Activated CD4-positive, alpha-beta T cell treated with anti-CD3 and anti-CD28 coated beads, Interleukin-2, amount 50 U/mL, for 24 hours (primary cell): Measurements from ENCODE around the gene IL17C.

Source experiments
- DNase-seq, 2 donors: peaks; one replicate each; pipeline ENCODE4 v3.0.0-alpha.2; 2020; ENCODE audit warnings: low read depth in 1 of 2, low spot score in 1 of 2

IL17C gene, protein sequence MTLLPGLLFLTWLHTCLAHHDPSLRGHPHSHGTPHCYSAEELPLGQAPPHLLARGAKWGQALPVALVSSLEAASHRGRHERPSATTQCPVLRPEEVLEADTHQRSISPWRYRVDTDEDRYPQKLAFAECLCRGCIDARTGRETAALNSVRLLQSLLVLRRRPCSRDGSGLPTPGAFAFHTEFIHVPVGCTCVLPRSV

DNA sequence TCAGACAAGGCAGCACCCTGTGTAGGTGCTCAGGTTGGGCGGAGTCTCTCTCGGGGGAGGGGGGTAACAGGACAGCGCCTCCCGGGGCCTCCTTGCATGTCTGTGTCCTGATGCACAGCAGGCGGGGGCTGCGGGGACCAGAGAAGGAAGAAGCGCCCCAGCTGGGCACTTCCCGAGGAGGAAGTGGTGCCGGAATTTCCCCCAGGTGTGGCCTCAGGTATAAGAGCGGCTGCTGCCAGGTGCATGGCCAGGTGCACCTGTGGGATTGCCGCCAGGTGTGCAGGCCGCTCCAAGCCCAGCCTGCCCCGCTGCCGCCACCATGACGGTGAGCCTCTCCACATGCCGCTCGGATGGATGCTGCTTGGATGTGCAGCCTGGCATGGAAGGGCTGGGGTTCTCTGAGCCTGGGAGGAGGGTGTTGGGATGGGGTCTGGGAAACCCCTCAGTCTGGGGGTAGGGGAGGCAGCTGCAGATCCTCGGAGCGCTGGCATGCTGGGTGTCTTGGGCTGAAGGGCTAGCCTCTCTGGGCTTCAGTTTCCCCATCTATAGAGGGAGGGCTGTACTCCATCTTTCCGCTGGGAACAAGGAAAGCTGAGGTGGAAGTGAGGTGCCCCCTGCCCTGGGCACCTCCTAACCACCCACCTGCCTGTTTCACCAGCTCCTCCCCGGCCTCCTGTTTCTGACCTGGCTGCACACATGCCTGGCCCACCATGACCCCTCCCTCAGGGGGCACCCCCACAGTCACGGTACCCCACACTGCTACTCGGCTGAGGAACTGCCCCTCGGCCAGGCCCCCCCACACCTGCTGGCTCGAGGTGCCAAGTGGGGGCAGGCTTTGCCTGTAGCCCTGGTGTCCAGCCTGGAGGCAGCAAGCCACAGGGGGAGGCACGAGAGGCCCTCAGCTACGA lies at the start of gene IL17C:
TSS of gene IL17C (plus strand) at position 250 of the 908 bp plus-strand sequence. CDS start at position 320, 70 bp downstream.
- DNase-seq, result no peak

DNA sequence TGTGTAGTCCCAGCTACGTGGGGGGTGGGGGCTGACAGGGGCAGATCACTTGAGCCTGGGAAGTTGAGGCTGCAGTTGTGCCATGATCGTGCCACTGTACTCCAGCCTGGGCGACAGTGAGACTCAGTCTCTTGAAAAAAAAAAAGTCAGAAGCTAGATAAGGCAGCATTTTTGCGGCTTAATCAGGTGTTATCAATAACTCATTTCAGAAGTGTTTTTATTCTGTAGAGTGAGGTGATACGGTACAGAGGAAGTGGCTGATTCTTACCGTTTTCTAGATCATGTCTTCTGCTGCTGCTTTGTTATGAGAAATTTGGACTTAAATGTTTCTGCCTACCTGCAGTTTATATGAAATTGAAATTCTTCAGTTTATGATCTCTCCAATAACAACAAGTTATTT lies 49.6 kb upstream of the IL17C start:
- DNase-seq, result no peak

DNA sequence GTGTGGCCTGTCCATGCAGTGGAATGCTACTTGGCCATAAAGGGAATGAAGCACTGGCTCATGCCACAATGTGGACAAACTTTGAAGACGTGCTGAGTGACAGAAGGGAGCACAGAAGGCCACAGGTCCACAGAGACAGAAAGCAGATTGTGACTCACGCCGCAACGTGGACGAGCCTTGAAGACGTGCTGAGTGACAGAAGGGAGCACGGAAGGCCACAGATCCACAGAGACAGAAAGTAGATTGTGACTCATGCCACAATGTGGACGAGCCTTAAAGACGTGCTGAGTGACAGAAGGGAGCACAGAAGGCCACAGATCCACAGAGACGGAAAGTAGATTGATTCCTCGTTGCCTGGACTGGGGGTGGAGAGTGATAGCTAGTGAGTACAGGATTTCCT lies 48.9 kb upstream of the IL17C start:
- no peak for DNase-seq

DNA sequence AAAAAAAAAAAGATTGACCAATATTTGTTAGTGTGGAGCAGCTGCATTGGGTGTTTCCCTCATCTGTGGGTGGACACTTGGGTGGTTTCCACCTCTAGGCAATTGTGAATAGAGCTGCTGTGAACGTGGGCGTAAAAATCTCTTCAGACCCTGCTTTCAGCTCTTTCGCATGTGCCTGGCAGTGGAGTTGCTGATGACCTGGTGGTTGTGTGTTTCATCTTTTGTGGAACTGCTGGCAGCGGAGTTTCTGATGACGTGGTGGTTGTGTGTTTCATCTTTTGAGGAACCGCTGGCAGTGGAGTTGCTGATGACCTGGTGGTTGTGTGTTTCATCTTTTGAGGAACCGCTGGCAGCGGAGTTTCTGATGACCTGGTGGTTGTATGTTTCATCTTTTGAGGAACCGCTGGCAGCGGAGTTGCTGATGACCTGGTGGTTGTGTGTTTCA lies 46.8 kb upstream of the IL17C start:
- DNase-seq, result peak; percentile 7 to 17

DNA sequence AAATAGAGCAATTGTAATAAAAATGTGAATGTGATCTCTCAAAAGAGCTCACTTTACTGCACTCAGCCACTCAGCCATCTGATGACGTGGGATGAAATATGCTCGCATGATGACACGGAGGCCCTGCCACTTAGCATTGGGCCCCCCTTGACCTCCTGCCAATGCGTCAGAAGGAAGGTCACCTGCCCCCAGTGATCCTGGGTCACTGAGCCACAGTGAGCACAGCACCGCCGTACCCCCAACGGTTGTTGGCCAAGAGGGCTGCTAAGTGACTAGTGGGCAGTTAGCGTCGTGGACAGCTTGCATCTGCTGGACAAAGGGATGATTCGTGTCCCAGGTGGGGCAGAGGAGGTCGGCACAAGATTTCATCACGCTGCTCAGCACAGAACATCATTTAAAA lies 45.3 kb upstream of the IL17C start:
- DNase-seq, result no peak

DNA sequence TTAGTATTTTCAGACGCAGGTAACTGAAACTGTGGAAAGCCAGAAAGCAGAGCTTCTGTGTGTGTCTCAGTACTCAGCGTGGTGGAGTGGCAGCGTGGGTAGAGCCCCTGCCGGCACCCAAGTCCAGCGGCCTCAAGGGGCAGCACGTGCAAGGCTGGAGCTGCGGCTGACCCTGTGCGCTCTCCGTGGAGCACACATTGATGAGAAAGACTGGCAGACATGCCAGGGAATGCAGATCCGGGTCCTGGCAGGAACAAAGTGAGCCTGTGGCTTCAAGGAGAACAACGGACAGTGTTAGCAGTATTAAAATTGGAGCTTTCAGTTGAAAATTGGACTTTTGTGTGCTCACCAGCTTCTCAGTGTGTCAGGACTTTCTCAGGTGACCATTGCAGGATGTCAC lies 44.9 kb upstream of the IL17C start:
- no peak for DNase-seq

DNA sequence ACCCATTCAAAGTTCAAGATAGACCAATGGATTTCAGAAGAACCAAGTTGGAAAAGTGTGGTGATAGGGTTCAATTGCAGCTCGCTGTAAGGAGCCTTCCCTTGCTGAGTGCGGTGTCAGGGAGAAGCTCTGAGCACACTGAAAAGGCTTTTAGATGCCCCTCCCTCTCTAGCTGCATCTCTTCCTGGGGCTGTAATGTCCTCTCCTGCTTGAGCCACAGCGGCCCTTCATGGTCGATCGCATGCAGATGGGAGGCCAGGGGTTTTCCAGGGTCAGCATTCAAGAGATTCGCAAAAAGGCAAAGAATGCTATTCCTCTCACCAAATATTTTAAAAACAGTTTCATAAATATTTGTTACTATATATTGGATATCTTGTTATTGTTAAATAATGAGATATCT lies 44.5 kb upstream of the IL17C start:
- DNase-seq, result no peak

DNA sequence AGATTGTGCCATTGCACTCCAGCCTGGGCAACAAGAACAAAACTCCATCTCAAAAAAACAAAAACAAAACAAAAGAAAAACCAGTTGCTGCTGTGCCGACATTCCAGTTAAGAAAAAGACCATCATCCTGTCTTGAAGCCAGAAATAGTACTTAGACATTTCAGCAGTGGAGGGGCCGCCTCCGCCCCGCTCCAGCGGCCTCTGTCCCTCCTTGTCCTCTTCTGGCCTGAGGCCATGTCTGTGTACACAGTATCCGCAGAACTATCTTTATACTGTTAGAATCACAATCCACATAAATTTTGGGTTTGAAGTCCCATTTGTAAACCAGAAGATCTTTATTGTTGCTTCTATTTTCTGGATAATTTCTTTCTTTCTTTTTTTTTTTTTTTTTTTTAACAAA lies 43.3 kb upstream of the IL17C start:
- no peak for DNase-seq

DNA sequence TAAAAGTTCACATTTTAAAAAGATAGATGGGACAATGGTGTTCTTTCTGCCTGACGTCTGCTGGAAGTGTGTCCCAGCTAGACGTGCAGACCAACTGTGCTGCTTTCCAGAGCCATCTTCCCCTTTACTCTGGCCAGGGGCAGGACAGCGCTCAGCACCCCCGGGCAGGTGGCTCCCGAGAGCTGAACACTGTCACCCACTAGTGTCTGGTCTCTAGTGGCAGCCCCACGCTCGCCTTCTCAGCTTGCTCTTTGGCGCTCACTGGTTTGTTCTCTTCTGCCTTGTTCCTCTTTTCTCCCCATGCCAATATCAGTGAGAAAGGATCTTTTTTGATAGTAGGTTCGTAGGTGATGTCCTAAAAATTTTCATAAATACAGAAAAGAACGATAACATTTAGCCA lies 42.5 kb upstream of the IL17C start:
- DNase-seq, result no peak

DNA sequence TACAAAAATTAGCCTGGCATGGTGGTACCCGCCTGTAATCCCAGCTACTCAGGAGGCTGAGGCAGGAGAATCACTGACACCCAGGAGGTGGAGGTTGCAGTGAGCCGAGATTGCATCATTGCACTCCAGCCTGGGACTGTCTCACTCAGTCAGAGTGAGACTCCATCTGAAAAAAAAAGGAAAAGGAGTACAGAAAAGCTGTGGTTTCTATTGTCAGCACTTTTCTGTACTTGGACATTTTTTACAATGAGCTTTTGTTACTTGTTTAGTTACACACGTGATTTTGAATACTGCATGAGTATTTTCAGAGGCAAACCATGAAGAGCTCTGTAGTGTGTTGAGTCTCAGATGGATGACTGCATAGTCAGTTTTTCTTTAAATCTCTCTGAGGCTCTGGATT lies 41.9 kb upstream of the IL17C start:
- DNase-seq, result no peak

DNA sequence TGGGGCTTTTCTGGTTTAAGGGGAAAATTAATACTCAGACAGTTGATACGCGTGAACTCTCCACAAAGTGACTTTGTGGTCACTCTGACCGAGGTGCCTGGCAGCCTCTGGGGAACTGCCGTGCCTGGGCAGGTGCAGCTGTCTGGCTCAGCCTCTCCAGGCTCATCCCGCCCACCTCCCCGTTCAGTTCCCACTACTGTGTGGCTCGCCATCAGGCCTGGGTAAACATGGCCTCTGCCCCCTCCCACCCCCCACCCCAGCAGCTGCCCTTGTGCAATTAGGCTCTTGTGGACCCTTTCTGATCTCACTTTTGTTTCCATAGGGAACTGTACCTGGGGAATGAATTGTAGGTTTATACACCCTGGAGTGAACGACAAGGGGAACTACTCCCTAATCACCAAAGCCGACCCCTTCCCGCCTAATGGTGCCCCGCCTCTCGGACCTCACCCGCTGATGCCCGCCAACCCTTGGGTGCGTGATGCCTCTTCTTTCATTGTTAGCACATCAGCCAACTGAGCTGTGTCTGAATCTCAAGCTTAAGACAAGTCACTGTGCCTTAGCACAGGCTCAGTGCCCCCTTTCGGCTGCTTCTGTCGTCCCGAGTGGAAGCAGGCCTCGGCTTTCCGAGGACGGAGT lies 40.4 kb upstream of the IL17C start:
- DNase-seq, result no peak

DNA sequence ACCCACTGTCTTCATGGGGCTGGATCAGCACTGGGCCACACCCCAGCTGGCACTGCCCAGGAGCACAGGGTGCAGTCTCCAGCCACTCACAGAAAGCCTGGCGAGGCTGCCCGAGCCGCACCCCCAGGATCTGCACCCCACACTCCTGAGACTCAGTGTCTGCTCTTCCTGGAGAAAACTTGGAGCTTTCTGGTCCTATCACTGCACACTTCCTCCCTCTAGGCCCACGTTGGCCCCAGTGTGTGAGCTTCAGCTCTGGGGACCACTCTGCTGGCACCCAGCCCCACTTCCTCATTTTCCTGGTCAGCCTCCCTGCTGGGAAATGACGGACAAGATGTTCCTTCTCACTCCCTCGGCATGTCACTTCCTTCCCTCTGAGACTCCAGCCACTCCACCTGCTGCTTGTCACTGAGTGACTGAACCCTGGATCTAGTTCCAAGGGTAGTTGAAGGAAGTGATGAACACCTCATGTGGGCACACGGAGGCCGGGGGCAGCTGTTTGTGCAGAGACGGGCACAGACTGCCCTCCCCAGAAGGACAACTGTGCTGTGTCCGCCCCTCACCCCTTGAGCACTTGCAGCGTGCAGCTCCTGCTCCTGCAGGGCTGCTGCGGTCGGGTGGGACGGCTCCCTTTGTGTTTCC lies 39.2 kb upstream of the IL17C start:
- DNase-seq, result no peak

DNA sequence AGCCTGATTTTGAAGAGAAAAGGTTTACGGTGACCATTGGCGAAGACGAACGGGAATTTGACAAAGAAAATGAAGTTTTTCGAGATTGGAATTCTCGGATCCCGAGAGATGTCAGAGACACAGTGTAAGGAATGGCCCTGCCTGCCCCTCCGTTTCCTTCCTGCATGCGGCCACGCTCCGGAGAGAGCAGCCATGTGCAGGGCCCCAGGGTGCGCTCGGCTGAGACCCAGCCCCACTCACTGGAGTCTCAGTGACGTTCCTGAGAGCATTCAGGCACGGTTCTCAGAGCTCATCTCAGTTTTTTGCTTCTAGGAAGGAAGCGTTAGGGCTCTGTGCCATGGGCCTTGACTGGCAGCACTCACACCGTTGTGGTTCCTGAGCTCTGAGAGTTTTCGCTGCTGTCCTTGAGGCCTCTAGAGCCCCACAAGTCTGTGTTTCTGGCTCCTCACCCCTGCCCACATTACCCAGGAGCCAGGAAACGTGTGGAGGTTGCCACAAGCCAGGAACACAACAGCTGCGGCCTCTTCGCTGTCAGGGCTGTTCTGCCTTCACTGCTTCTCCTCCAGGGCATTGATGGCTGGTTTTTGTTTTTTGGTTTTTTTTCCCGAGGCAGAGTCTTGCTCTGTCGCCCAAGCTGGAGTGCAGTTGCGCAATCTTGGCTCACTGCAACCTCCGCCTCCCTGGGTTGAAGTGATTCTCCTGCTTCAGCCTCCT lies 38.4 kb upstream of the IL17C start:
- no peak for DNase-seq

DNA sequence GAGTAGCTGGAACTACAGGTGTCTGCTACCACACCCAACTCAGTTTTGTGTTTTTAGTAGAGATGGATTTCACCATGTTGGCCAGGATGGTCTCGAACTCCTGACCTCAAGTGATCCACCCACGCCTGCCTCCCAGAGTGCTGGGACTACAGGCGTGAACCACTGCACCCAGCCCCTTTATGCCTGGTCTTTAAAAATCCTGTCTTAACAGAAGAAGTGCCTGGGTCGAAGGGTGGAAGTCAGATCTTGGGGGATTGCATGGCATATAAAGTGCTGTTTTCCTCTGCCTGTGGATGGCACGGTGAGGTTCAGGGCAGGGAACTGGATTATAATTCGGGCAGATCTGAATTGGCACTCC lies 37.9 kb upstream of the IL17C start:
- no peak for DNase-seq

DNA sequence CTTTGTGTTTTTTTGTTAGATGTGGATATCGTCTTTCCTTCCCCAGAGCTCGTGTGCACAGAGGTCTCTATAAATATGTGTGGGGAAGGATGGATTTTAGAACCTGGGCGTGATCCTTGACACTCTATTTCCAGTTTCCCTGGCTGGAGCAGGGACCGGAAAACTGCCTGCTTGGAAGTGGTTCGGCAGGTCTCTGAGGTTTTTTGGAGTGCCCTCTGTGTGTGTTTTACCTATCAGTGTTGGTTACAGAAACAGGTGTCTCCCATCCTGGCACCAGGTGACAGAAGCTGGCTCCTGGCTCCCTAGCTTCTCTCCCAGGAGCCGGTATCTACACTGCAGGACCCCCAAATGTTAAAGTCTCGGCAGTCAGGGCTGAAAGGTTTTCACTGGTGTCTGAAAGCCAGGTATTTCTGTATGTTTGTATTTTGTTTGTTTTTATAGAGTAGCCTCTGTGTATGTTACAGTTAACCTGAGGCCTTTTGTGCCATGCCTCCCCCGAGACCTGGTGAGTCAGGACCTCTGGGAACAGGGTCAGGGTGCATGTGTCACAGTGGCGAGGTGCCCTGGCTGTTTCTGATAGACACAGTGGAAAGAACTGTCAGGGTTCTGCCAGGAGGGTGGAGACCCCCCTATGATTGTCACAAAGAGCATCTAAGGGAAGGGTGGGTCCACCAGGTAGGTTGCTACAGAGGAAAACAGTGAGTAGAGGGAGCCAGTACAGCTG lies 36.9 kb upstream of the IL17C start:
- no peak for DNase-seq

DNA sequence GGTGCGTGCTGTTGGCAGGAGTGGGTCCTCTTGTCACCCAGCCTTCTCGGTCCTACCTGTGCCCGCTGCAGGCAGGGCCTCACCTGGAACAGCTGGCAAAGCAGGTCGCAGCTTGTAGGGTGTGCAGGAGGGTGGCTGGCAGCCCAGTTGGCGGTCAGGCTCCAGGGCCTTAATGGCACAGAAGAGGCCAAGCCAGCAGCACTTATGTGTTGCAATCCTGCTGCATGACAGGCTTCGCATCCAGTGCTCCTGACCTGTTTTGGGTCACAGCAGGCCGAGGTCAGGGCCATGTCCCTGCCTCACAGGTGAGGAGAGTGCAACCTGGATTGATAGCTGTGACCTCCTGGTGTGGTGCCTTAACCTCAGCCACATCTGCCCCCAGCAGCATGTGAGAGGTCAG lies 36.3 kb upstream of the IL17C start:
- DNase-seq, result no peak

DNA sequence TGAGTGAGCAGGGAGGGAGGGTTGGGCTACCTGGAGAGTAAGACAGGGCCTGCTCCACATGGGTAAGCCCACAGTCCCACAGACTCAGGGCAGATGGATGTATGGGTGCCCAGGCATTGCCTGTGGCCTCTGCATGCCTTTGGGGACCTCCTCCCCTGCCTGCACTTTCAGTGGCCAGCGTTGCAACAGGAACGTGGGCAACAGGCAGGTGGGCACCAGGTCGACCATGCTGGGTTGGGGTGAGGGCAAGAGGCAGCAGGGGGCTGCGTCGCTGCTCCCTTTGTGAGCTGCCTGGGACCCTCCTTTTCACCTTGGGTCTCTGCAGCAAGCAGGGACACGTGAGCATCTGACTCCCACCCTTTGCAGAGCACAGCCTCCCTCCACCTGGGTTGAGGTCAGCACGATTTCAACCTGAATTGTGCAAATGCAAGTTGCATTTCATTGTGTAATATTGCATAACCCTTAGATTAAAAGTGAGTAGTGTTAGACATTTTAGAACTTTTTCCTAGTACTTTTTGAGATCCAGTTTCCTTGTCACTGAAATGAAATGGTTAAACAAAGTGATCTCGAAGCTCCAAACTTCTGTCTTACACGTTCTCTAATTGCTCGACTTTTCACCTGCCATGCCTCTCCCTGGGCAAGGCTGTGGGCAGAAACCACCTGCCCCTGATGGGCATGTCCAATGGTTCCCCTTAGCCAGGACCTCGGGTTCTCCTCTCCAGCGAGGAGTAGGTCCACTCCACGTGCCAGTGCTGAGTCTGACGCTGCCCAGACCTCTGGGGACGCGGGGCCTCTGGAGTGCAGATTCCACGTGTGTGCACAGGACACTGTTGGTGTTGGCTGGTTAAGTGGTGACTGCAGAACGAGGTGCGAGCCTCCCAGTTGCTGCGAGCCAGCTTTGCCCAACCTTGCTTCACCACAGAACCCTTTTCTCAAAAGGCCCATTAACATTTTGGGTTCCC lies 32.9 kb upstream of the IL17C start:
- no peak for DNase-seq

DNA sequence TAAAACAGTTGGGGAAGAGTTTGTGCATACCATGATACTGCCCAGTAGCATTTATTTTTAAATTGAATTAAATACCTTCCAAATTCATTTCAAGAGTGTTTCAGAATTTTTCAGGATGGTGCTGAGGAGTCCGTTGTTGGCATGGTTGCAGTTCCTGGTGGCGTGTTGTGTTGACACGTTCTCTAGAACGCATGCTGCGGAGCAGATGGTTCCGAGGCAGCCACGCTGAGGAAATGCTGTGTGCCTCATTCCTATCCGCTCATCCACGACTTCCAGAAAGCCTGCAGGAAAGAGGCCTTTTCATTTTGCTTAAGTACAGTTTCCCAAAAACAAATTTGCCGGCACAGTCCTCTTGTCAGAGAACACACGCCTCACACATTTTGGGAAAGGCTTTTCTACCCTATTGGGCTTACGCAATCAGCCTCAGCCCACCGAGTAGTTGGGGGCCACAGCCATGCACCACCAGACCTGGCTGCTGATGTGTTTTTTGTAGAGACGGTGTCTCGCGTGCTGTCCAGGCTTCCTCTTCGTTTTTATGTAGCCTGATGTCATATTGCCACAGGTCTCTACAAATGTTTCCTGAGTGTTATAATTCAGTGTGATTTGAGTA lies 32.1 kb upstream of the IL17C start:
- no peak for DNase-seq

DNA sequence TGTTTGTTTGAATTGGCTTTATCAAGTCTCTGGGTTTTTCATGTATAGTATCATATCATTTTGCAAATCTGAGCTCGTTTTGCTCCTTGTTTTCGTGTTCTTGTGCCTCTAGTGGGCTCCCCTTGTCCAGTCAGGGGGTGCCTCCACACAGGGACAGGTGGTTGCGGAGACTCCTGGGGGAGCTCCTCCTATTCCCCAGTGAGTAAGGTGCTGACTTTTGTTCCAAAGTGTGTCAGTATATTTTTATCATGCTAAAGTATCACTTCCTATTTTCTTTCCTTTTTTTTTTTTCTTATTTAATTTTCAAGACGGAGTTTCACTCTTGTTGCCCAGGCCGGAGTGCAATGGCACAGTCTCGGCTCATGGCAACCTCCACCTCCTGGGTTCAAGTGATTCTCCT lies 30.3 kb upstream of the IL17C start:
- no peak for DNase-seq
